H9 (cell line): Measurements from ENCODE around the gene SLC26A2. TPM values are rescaled to one million over a fixed set of nuclear protein-coding genes. Genes with fewer than 3 reads are reported as not detected.

ENCODE experiments used
- DNase-seq: peaks from one replicate; pipeline ENCODE4 v3.0.0-alpha.2; 2017
- H2AFZ ChIP-seq: one replicate; pipeline ENCODE4 v1.6.1; 2013; ENCODE audit warnings: mild to moderate bottlenecking, low read length, control low read depth, moderate library complexity
- H2AK5ac ChIP-seq: 2 replicates; pipeline ENCODE4 v1.6.1; 2013; ENCODE audit warnings: low read length, control low read depth, mixed read lengths; ENCODE audit not compliant: insufficient read length
- H2BK120ac ChIP-seq: one replicate; pipeline ENCODE4 v1.6.1; 2013; ENCODE audit warnings: low read depth, mild to moderate bottlenecking, low read length, control low read depth, inconsistent platforms; ENCODE audit not compliant: poor library complexity, severe bottlenecking
- H2BK12ac ChIP-seq: 2 replicates; pipeline ENCODE4 v1.6.1; 2013; ENCODE audit warnings: low read length, control low read depth, mixed read lengths, low read depth; ENCODE audit not compliant: insufficient read length
- H2BK15ac ChIP-seq: 2 replicates; pipeline ENCODE4 v1.6.1; 2013; ENCODE audit warnings: low read depth, low read length, control low read depth
- H2BK20ac ChIP-seq: one replicate; pipeline ENCODE4 v1.6.1; 2013; ENCODE audit warnings: low read depth, mild to moderate bottlenecking, low read length, control low read depth, inconsistent platforms; ENCODE audit not compliant: poor library complexity, severe bottlenecking
- H2BK5ac ChIP-seq: 2 replicates; pipeline ENCODE4 v1.6.1; 2013; ENCODE audit warnings: low read length, control low read depth, mixed read lengths; ENCODE audit not compliant: insufficient read length
- H3K14ac ChIP-seq: 2 replicates; pipeline ENCODE4 v1.6.1; 2013; ENCODE audit warnings: low read length, control low read depth; ENCODE audit not compliant: insufficient read depth
- H3K18ac ChIP-seq: 2 replicates; pipeline ENCODE4 v1.6.1; 2013; ENCODE audit warnings: low read depth, mild to moderate bottlenecking, mixed read lengths, low read length, control low read depth; ENCODE audit not compliant: insufficient read length
- H3K23ac ChIP-seq: 2 replicates; pipeline ENCODE4 v1.6.1; 2013; ENCODE audit warnings: low read length, control low read depth, mixed read lengths, low read depth; ENCODE audit not compliant: insufficient read length
- H3K23me2 ChIP-seq: 2 replicates; pipeline ENCODE4 v1.6.1; 2013; ENCODE audit warnings: low read depth, mild to moderate bottlenecking, mixed read lengths, low read length, control low read depth; ENCODE audit not compliant: insufficient read length, poor library complexity, severe bottlenecking
- H3K27ac ChIP-seq: 2 replicates; pipeline ENCODE4 v1.5.1; 2013; ENCODE audit warnings: low read length, control low read depth, mixed read lengths, low read depth; ENCODE audit not compliant: insufficient read length
- H3K27me3 ChIP-seq: 2 replicates; pipeline ENCODE4 v1.6.1; 2013; ENCODE audit warnings: low read length, control low read depth, inconsistent platforms; ENCODE audit not compliant: insufficient read depth
- H3K4ac ChIP-seq: 2 replicates; pipeline ENCODE4 v1.6.1; 2013; ENCODE audit warnings: low read depth, mild to moderate bottlenecking, control low read depth, inconsistent platforms, low read length, moderate library complexity
- H3K4me1 ChIP-seq: 2 replicates; pipeline ENCODE4 v1.6.1; 2013; ENCODE audit warnings: low read length, control low read depth, inconsistent platforms; ENCODE audit not compliant: insufficient read depth
- H3K4me2 ChIP-seq: 2 replicates; pipeline ENCODE4 v1.6.1; 2013; ENCODE audit warnings: low read length, control low read depth, mixed read lengths; ENCODE audit not compliant: insufficient read length, insufficient read depth
- H3K56ac ChIP-seq: 2 replicates; pipeline ENCODE4 v1.6.1; 2013; ENCODE audit warnings: low read depth, mild to moderate bottlenecking, mixed read lengths, low read length, control low read depth; ENCODE audit not compliant: insufficient read length
- H3K79me1 ChIP-seq: 2 replicates; pipeline ENCODE4 v1.6.1; 2013; ENCODE audit warnings: low read depth, mild to moderate bottlenecking, moderate library complexity, low read length, control low read depth, inconsistent platforms; ENCODE audit not compliant: insufficient read depth, poor library complexity, severe bottlenecking
- H3K79me2 ChIP-seq: 2 replicates; pipeline ENCODE4 v1.6.1; 2013; ENCODE audit warnings: low read length, control low read depth, inconsistent platforms; ENCODE audit not compliant: insufficient read depth
- H3K9ac ChIP-seq: 2 replicates; pipeline ENCODE4 v1.6.1; 2013; ENCODE audit warnings: low read length, control low read depth, mixed read lengths; ENCODE audit not compliant: insufficient read length; ENCODE audit errors: extremely low read depth
- H3K9me3 ChIP-seq: one replicate; pipeline ENCODE4 v1.6.1; 2013; ENCODE audit warnings: low read depth, low read length, inconsistent platforms; ENCODE audit not compliant: control insufficient read depth
- H3T11ph ChIP-seq: one replicate; pipeline ENCODE4 v1.6.1; 2013; ENCODE audit warnings: mild to moderate bottlenecking, low read length, control low read depth, inconsistent platforms
- H4K20me1 ChIP-seq: one replicate; pipeline ENCODE4 v1.6.1; 2013; ENCODE audit not compliant: control insufficient read depth, insufficient read length, insufficient read depth
- H4K5ac ChIP-seq: 2 replicates; pipeline ENCODE4 v1.6.1; 2013; ENCODE audit warnings: low read depth, mild to moderate bottlenecking, mixed read lengths, low read length, control low read depth; ENCODE audit not compliant: insufficient read length
- H4K8ac ChIP-seq: replicated peaks from 2 replicates; pipeline ENCODE4 v1.6.1; 2013; ENCODE audit warnings: low read length, control low read depth, mixed read lengths, low read depth; ENCODE audit not compliant: insufficient read length
- H4K91ac ChIP-seq: 2 replicates; pipeline ENCODE4 v1.6.1; 2013; ENCODE audit warnings: low read depth, mild to moderate bottlenecking, moderate library complexity, mixed read lengths, low read length, control low read depth; ENCODE audit not compliant: insufficient read length
- H3K27ac Mint-ChIP-seq, 3 experiments: 2 replicates in 2 of 3; 3 replicates in 1 of 3; pipeline ENCODE4 v1.8.0; 2020 to 2021; ENCODE audit warnings: mixed read lengths in 3 of 3, mild to moderate bottlenecking in 1 of 3, moderate library complexity in 1 of 3
- H3K27me3 Mint-ChIP-seq: 2 replicates; pipeline ENCODE4 v1.8.0; 2021; ENCODE audit warnings: low read depth, mild to moderate bottlenecking, moderate library complexity, mixed read lengths
- H3K36me3 Mint-ChIP-seq, 3 experiments: 2 replicates in 2 of 3; 3 replicates in 1 of 3; pipeline ENCODE4 v1.8.0; 2020 to 2021; ENCODE audit warnings: low read depth in 3 of 3, mixed read lengths in 3 of 3; ENCODE audit not compliant: insufficient read depth in 1 of 3
- H3K4me1 Mint-ChIP-seq, 2 experiments: 2 replicates each; pipeline ENCODE4 v1.8.0; 2020; ENCODE audit warnings: mixed read lengths in 2 of 2
- H3K4me3 Mint-ChIP-seq, 2 experiments: 2 replicates in 1 of 2; 3 replicates in 1 of 2; pipeline ENCODE4 v1.8.0; 2020 to 2021; ENCODE audit warnings: mild to moderate bottlenecking in 2 of 2, mixed read lengths in 2 of 2, moderate library complexity in 1 of 2
- H3K9me3 Mint-ChIP-seq, 2 experiments: 2 replicates in 1 of 2; 3 replicates in 1 of 2; pipeline ENCODE4 v1.8.0; 2020; ENCODE audit warnings: mild to moderate bottlenecking in 2 of 2, mixed read lengths in 2 of 2, moderate library complexity in 1 of 2
- CTCF ChIP-seq: fragments of 200-600 bp; sonication (generic); conservative IDR thresholded peaks from 3 replicates; pipeline ENCODE4 v1.8.0; 2021; ENCODE audit warnings: antibody characterized with exemption, mild to moderate bottlenecking
- WGBS: extraction: QIAGEN DNeasy Blood & Tissue Kit; methylation state at CpG from one replicate; pipeline ENCODE4 v1.1.7; 2013; ENCODE audit warnings: missing lambda C conversion rate, low lambda C conversion rate, mixed read lengths; ENCODE audit not compliant: insufficient read length; ENCODE audit errors: extremely low coverage; 5-methylcytosine and 5-hydroxymethylcytosine counted together
- total RNA-seq: library from RNA; stranded (reverse); gene quantifications from 2 replicates; pipeline ENCODE4 v1.2.1, GENCODE V29; 2021

SLC26A2 gene
- total RNA-seq, 1 experiment from 2014 or later: 5.9 TPM

GRCh38 chr5:149998281-149998680, 37.7 kb downstream of the SLC26A2 start:
- Histone ChIP-seq H4K5ac (no peak overlapping the region), H3K23me2 (peaks cover 13% of the 10 kb centered on the region), H3K14ac (no peak overlapping the region), H3K27ac (no peak overlapping the region), H4K8ac (no peak overlapping the region), H3K27me3 (no peaks in the 10 kb centered on the region), H3K23ac (no peak overlapping the region), H2BK5ac (no peak overlapping the region), H3K79me2 (no peaks in the 10 kb centered on the region; the same call in 1 of the 2 replicates), H2AFZ (no peak overlapping the region), H3K9ac (no peak overlapping the region), H3K18ac (no peak overlapping the region), H2BK120ac (no peak overlapping the region), H3K4ac (no peak overlapping the region), H2AK5ac (no peak overlapping the region), H2BK20ac (no peak overlapping the region), H4K20me1 (no peaks in the 10 kb centered on the region), H2BK15ac (no peak overlapping the region), H2BK12ac (no peak overlapping the region), H3K4me1 (peaks cover 2% of the 10 kb centered on the region; the same call in 1 of the 2 replicates), H3K79me1 (no peaks in the 10 kb centered on the region), H3T11ph (no peak overlapping the region), H3K9me3 (no peaks in the 10 kb centered on the region), H4K91ac (no peak overlapping the region), H3K4me2 (no peak overlapping the region), H3K56ac (no peak overlapping the region)
- no peaks in the 10 kb centered on the region for H3K27me3 Mint-ChIP-seq
- no peak for DNase-seq
- H3K9me3 Mint-ChIP-seq: no peaks in the 10 kb centered on the region; a peak in 1 of 5 replicates
- peaks cover 0 to 12% (median 2%) of the 10 kb centered on the region in 3 experiments; a peak in 4 of 7 replicates for H3K36me3 Mint-ChIP-seq
- H3K4me3 Mint-ChIP-seq: no peak overlapping the region
- no peak for TF ChIP-seq CTCF
- no CpG with 5 or more reads among the region's 3 CpGs for WGBS
- H3K4me1 Mint-ChIP-seq: peaks cover 19 to 23% of the 10 kb centered on the region in 2 experiments
- no peak overlapping the region for H3K27ac Mint-ChIP-seq
